ENCODE measurements around the gene ISL2. TPM values are rescaled to one million over a fixed set of nuclear protein-coding genes. Genes with fewer than 3 reads are reported as not detected.

The ISL2 gene
- total and polyA plus RNA-seq, 9 of the 15 experiments (the other 6 are each of a cell fraction or from before 2014, with no cell fraction given): 0.15 to 23.7 (median 4.0) TPM

- DNase-seq (ENCODE audit: extremely low read depth in 1 of 4, low spot score in 3 of 4): no peak
- H3K4me1 ChIP-seq (replicated peaks in 1 of 2; ENCODE audit: control insufficient read depth in 2 of 2, insufficient read depth in 2 of 2, low read length in 2 of 2): peaks cover 0 to 44% of the 10 kb centered on the region in 2 experiments; a peak in 3 of 5 replicates
- H3K79me2 ChIP-seq (ENCODE audit: control insufficient read depth, insufficient read depth, low read length): peaks cover 42% of the 10 kb centered on the region
- H3K9me3 ChIP-seq (replicated peaks; ENCODE audit: control insufficient read depth, insufficient read depth, low read depth, low read length): no peaks in the 10 kb centered on the region; the same call in 1 of the 2 replicates
- no peak overlapping the region for H3K9ac ChIP-seq (ENCODE audit: insufficient read depth in 1 of 2, low read depth in 2 of 2, low read length in 2 of 2)
- FAIRE-seq: no peak
- CTCF ChIA-PET (ENCODE audit: low intra/inter-chr PET ratio): no interaction called here
- intact Hi-C loops (cut with micrococcal nuclease): no loop called here
- POLR2A ChIA-PET: interaction anchor here (0.6 to 1.2 kb wide), 4 partner anchors 11 to 1166 kb away, joined by 3 to 4 read pairs (median 3); no protein-coding TSS in a partner anchor
- no peak overlapping the region for H2AFZ ChIP-seq (ENCODE audit: low read depth, low read length)
- no peak overlapping the region for H3K4me2 ChIP-seq (ENCODE audit: insufficient read depth, low read length)
- TF ChIP-seq MEF2D (tag; conservative IDR thresholded peaks at IDR 0.05; ENCODE audit: low read depth) (no peak), RBFOX2 (IDR thresholded peaks at IDR 0.05; ENCODE audit: low read depth, low read length) (0 out of 2 replicates have a peak, but pooled peaks have one; percentile 2)
- H3K27me3 ChIP-seq (ENCODE audit: control insufficient read depth in 2 of 2, insufficient read depth in 2 of 2, low read length in 2 of 2): no peaks in the 10 kb centered on the region
- H4K20me1 ChIP-seq (replicated peaks; ENCODE audit: control insufficient read depth, insufficient read depth, low read length): 0 out of 2 replicates have a peak, but pooled peaks cover 6% of the 10 kb centered on the region
- no peak overlapping the region for H3K27ac ChIP-seq (ENCODE audit: extremely low read depth, low read depth, low read length)
- H3K4me3 ChIP-seq: no peak overlapping the region
- BruUV-seq (replicated peaks): no TSS peak
- H3K36me3 ChIP-seq (ENCODE audit: control insufficient read depth, insufficient read depth, low read length): peaks cover 51% of the 10 kb centered on the region
- in situ Hi-C loops (cut with MboI): no loop called here
- no peak for ATAC-seq
- 97% methylated on average over 23 of the region's 35 CpGs for WGBS (ENCODE audit: insufficient coverage, low coverage, missing lambda C conversion rate)
- H3K9me1 ChIP-seq (ENCODE audit: control insufficient read depth, insufficient read depth, low read length): no peaks in the 10 kb centered on the region
These were observed 4.3 kb downstream of the ISL2 start for GRCh38 chr15:76340803-76341365.

GRCh38 chr15:76341366-76342057 is 4.9 kb downstream of the ISL2 start:
- BruUV-seq (replicated peaks): no TSS peak
- Histone ChIP-seq H4K20me1 (replicated peaks; ENCODE audit: control insufficient read depth, insufficient read depth, low read length) (0 out of 2 replicates have a peak, but pooled peaks cover 6% of the 10 kb centered on the region), H3K4me2 (ENCODE audit: insufficient read depth, low read length) (no peak overlapping the region), H3K9me1 (ENCODE audit: control insufficient read depth, insufficient read depth, low read length) (no peaks in the 10 kb centered on the region), H3K27me3 (ENCODE audit: control insufficient read depth in 2 of 2, insufficient read depth in 2 of 2, low read length in 2 of 2) (no peaks in the 10 kb centered on the region), H3K36me3 (ENCODE audit: control insufficient read depth, insufficient read depth, low read length) (peaks cover 51% of the 10 kb centered on the region), H3K27ac (ENCODE audit: extremely low read depth, low read depth, low read length) (no peak overlapping the region), H2AFZ (ENCODE audit: low read depth, low read length) (no peak overlapping the region), H3K79me2 (ENCODE audit: control insufficient read depth, insufficient read depth, low read length) (peaks cover 42% of the 10 kb centered on the region), H3K9ac (ENCODE audit: insufficient read depth in 1 of 2, low read depth in 2 of 2, low read length in 2 of 2) (no peak overlapping the region), H3K4me3 (no peak overlapping the region), H3K9me3 (replicated peaks; ENCODE audit: control insufficient read depth, insufficient read depth, low read depth, low read length) (no peaks in the 10 kb centered on the region; the same call in 1 of the 2 replicates), H3K4me1 (replicated peaks in 1 of 2; ENCODE audit: control insufficient read depth in 2 of 2, insufficient read depth in 2 of 2, low read length in 2 of 2) (peaks cover 0 to 43% of the 10 kb centered on the region in 2 experiments; a peak in 3 of 5 replicates)
- no peak for FAIRE-seq
- intact Hi-C loops (cut with micrococcal nuclease): no loop called here
- CTCF ChIA-PET (ENCODE audit: low intra/inter-chr PET ratio): no interaction called here
- no peak for ATAC-seq
- in situ Hi-C loops (cut with MboI): no loop called here
- TF ChIP-seq GMEB1 (CRISPR knock-in tag; IDR thresholded peaks at IDR 0.05): no peak
- peak; percentile 40; the same call in 1 of the 2 replicates for TF ChIP-seq POLR2G (IDR thresholded peaks at IDR 0.05; ENCODE audit: low read depth, low read length)
- WGBS (ENCODE audit: insufficient coverage, low coverage, missing lambda C conversion rate): 98% methylated on average over 12 of the region's 42 CpGs
- no peak for DNase-seq (ENCODE audit: extremely low read depth in 1 of 4, low spot score in 3 of 4)
- POLR2A ChIA-PET: interaction anchor here (0.5 to 1.2 kb wide), 2 partner anchors 12 to 133 kb away, joined by 3 to 4 read pairs; no protein-coding TSS in a partner anchor
